GM21447 (cell line): ENCODE measurements around the gene POLR1A.

Source experiments
- ATAC-seq: cut with Tn5 transposase; IDR thresholded peaks from one replicate; pipeline ENCODE4 v1.9.1; 2021; ENCODE audit not compliant: unreplicated experiment

The POLR1A gene

GRCh38 chr2:85981579-85982247 lies 124.0 kb downstream of the POLR1A start:
- ATAC-seq, result no peak

DNA sequence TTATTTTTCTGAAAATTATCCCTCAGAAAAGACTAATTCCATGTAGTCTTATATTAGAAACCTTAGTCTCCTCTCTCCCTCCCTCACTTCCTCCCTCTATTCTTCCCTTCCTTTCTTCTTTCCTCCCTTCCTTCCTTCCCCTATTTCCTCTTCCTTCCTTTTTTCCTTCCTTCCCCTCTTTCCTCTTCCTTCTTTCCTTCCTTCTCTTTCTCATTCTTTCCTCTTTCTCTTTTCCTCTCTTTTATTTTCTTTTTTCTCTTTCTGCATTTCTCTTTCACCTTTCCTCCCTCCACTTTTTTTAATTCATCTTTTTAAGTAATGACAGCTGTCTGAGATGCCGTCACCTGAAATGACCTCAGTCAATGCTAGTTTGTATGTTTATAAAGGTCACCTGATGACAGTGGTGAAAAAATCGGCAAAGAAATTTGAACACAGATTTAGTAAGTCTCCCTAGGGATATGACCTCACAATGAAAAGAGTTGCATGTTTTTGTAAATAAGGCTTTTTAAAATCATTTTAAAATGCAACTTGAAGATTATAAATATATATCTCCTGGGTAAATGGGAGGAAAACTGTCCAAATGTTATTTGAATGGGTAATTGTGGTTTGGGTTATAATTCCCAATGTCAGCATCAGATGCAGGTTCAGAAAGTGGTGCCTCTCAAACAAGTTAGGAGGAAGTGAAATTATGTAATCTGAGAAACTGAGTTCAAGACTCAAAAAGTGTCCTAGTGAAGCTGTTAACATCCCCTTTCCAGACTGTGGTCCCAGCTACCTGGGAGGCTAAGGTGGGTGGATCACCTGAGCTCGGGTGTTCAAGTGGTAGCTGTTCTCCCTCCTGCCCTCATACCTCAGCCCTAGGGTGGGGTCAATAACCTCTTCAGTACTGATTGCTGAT lies 126.6 kb downstream of the POLR1A start:
- no peak for ATAC-seq

DNA sequence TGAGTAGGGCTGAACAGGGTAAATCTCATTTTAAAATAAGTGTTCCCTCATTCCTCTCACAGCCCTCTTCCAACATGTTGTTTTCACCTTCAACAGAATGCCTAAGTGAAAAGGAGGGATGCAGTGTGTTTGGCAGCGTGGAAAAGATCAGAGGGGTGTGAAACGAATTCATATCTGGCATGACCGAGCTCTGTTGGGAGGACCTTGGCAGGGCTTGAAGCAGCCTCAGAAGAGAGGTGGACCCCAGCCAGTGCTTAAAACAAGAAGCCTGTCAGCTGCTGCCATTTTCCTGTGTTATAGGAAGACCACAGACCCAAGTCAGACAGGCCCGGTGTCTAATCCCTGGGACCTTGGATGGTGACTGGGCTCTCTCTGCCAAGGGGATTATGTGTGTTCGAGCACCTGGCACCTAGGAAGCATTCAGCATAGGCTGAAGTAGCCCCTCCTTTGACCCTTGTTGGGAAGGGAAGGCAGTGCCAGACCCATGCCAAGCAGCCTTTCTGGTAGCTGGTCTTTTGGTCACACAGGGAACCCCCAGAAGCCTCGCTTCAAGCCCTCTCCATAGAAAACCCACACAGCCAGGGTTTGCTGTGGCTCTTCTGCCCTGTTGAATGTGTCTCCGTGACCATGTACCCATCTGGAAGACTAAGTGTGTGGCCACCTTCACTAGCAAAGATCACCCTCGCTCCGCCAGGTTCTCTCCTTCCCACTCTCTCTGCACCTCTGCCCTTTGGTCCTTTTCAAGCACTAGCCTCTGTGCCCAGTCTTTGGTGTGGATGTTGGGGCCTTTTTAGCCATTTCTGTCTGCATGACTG lies 129.4 kb downstream of the POLR1A start:
- ATAC-seq, result no peak

DNA sequence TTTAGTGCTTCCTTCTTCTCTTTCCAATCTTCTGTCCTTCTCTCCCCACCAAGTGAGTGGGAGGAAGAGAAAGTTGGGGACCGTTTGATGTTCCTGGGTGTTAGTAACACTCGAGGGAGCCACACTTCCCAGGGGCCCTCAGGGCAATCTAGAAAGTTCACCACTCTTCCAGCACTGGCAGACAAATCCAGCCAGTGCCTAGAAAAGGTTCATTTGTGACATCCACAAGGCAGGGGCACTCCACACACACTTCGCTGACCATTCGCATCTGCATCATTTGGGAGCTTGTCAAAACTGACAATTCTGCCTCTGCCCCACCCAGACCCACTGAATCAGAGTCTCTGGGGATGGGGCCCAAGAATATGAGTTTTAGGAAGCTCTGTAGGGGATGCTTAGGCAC lies 130.1 kb downstream of the POLR1A start:
- no peak for ATAC-seq

GRCh38 chr2:85974390-85974789 lies 131.3 kb downstream of the POLR1A start:
- no peak for ATAC-seq

DNA sequence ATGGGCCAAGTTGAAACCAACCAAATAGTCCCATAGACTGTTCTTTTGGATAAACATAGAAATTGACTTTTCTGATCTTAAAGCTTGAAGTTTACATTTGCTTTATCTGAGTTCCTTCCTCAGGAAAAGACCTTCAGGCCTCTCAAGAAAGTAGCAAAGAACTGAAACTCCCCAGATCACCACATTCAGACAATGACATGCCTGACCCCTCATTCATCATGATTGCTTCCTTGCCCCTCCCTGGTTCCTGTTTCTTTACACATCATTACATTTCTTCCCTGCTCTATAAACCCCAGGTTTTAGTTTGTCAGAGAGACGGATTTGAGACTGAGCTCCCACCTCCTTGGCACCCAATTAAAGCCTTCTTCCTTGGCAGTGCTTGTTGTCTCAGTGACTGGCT lies 133.3 kb downstream of the POLR1A start:
- ATAC-seq, result no peak

DNA sequence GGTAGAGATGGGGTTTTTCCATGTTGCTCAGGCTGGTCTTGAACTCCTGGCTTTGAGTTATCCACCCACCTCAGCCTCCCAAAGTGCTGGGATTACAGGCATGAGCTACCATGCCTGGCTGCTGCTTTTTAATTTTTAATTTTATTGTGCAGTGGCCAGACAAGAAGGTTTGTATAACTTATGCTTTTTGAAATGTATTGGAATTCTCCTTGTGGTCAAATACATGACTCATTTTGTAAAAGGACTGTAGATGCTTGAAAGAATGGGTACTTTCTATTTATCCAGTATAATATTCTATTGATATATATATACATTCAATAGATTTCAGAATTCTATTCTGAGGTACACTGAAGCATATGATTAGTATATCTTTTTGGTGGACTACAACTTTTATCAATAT lies 134.3 kb downstream of the POLR1A start:
- ATAC-seq, result no peak
